NCI-H1436 treated with DMSO at 0.1 percent for 48 hours (cell line): ENCODE data around the gene TBC1D19.

Experiments used
- DNase-seq: peaks from one replicate; lab custom pipeline; 2025; lab: John Stamatoyannopoulos, UW

TBC1D19 gene

GRCh38 chr4:26732356-26732755 lies 148.5 kb downstream of the TBC1D19 start:
- no peak for DNase-seq

GRCh38 chr4:26736621-26737020 lies 152.7 kb downstream of the TBC1D19 start:
- no peak for DNase-seq

GRCh38 chr4:26737385-26737784 lies 153.5 kb downstream of the TBC1D19 start:
- no peak for DNase-seq

- DNase-seq, result no peak
Measured at GRCh38 chr4:26741491-26741871, 157.6 kb downstream of the TBC1D19 start.

GRCh38 chr4:26746802-26747213 lies 162.9 kb downstream of the TBC1D19 start:
- DNase-seq, result no peak

- DNase-seq, result no peak
Measured at GRCh38 chr4:26748811-26749210, 164.9 kb downstream of the TBC1D19 start.

GRCh38 chr4:26749867-26750266 lies 166.0 kb downstream of the TBC1D19 start:
- DNase-seq, result no peak

- no peak for DNase-seq
Measured at GRCh38 chr4:26751004-26751403, 167.1 kb downstream of the TBC1D19 start.

GRCh38 chr4:26751838-26752237 lies 168.0 kb downstream of the TBC1D19 start:
- no peak for DNase-seq

- no peak for DNase-seq
Measured at GRCh38 chr4:26753187-26753586, 169.3 kb downstream of the TBC1D19 start.

GRCh38 chr4:26753617-26754016 lies 169.7 kb downstream of the TBC1D19 start:
- no peak for DNase-seq

GRCh38 chr4:26757751-26758150 lies 173.9 kb downstream of the TBC1D19 start:
- DNase-seq, result no peak

- DNase-seq, result no peak
Measured at GRCh38 chr4:26758899-26759298, 175.0 kb downstream of the TBC1D19 start.

GRCh38 chr4:26762650-26763049 lies 178.8 kb downstream of the TBC1D19 start:
- no peak for DNase-seq

GRCh38 chr4:26763063-26763462 lies 179.2 kb downstream of the TBC1D19 start:
- no peak for DNase-seq

- DNase-seq, result no peak
Measured at GRCh38 chr4:26763648-26764047, 179.8 kb downstream of the TBC1D19 start.

- DNase-seq, result no peak
Measured at GRCh38 chr4:26764231-26764630, 180.3 kb downstream of the TBC1D19 start.

GRCh38 chr4:26765515-26765914 lies 181.6 kb downstream of the TBC1D19 start:
- DNase-seq, result no peak

GRCh38 chr4:26766141-26766540 lies 182.3 kb downstream of the TBC1D19 start:
- no peak for DNase-seq

GRCh38 chr4:26772096-26772873 lies 188.4 kb downstream of the TBC1D19 start:
- no peak for DNase-seq

GRCh38 chr4:26779224-26779623 lies 195.3 kb downstream of the TBC1D19 start:
- no peak for DNase-seq

- DNase-seq, result no peak
Measured at GRCh38 chr4:26779674-26780073, 195.8 kb downstream of the TBC1D19 start.

GRCh38 chr4:26780539-26780938 lies 196.7 kb downstream of the TBC1D19 start:
- no peak for DNase-seq

- DNase-seq, result no peak
Measured at GRCh38 chr4:26782168-26782829, 198.4 kb downstream of the TBC1D19 start.
